GM21381 (cell line): ENCODE data around the gene OPRL1.

Experiments used
- ATAC-seq: cut with Tn5 transposase; IDR thresholded peaks from one replicate; pipeline ENCODE4 v1.9.1; 2021; ENCODE audit warnings: mild to moderate bottlenecking, moderate library complexity; ENCODE audit not compliant: unreplicated experiment

OPRL1 gene

GRCh38 chr20:64041781-64042053 lies 38.2 kb upstream of the OPRL1 start:
- no peak for ATAC-seq

GRCh38 chr20:64042054-64042781 lies 37.7 kb upstream of the OPRL1 start:
- no peak for ATAC-seq

- no peak for ATAC-seq
Measured at GRCh38 chr20:64043768-64044167, 36.1 kb upstream of the OPRL1 start.

- ATAC-seq = no peak
Measured at GRCh38 chr20:64044484-64045247, 35.2 kb upstream of the OPRL1 start.

GRCh38 chr20:64045346-64046011 lies 34.4 kb upstream of the OPRL1 start:
- ATAC-seq = no peak

- no peak for ATAC-seq
Measured at GRCh38 chr20:64047046-64047389, 32.9 kb upstream of the OPRL1 start.

GRCh38 chr20:64047968-64048401 lies 31.9 kb upstream of the OPRL1 start:
- no peak for ATAC-seq

GRCh38 chr20:64048402-64049044 lies 31.4 kb upstream of the OPRL1 start:
- no peak for ATAC-seq

- no peak for ATAC-seq
Measured at GRCh38 chr20:64049060-64049877, 30.6 kb upstream of the OPRL1 start, which contains the start of gene SOX18. Gene SOX18, minus strand, starts transcription at chr20:64049639. Its CDS starts 123 bp downstream, at chr20:64049516.

- ATAC-seq = no peak
Measured at GRCh38 chr20:64049878-64050260, 30.0 kb upstream of the OPRL1 start.

GRCh38 chr20:64050261-64051032 lies 29.4 kb upstream of the OPRL1 start:
- no peak for ATAC-seq

- ATAC-seq = no peak
Measured at GRCh38 chr20:64051033-64051452, 28.8 kb upstream of the OPRL1 start.

GRCh38 chr20:64051561-64052325 lies 28.1 kb upstream of the OPRL1 start:
- ATAC-seq = no peak

GRCh38 chr20:64052326-64052722 lies 27.6 kb upstream of the OPRL1 start:
- no peak for ATAC-seq

- no peak for ATAC-seq
Measured at GRCh38 chr20:64052987-64053840, 26.7 kb upstream of the OPRL1 start.

GRCh38 chr20:64053841-64054661 lies 25.8 kb upstream of the OPRL1 start:
- no peak for ATAC-seq

- ATAC-seq = no peak
Measured at GRCh38 chr20:64055396-64055892, 24.4 kb upstream of the OPRL1 start.
